HUES6 (cell line): ENCODE data around the gene CLHC1.
"Not testable (repeated sequence)": the region's sequence is repeated elsewhere in the genome, so short reads cannot be mapped to it uniquely, and the experiment has no call there.

Source experiments
- H3K27ac ChIP-seq: 2 replicates; pipeline ENCODE4 v1.7.0; 2013; ENCODE audit warnings: low read depth, mild to moderate bottlenecking, low read length, inconsistent platforms
- H3K27me3 ChIP-seq: 2 replicates; pipeline ENCODE4 v1.6.1; 2013; ENCODE audit warnings: low read length; ENCODE audit not compliant: control insufficient read depth, insufficient read depth
- H3K36me3 ChIP-seq: 2 replicates; pipeline ENCODE4 v1.6.1; 2013; ENCODE audit warnings: low read length; ENCODE audit not compliant: control insufficient read depth, insufficient read depth
- H3K4me1 ChIP-seq: 2 replicates; pipeline ENCODE4 v1.6.1; 2013; ENCODE audit warnings: low read length; ENCODE audit not compliant: control insufficient read depth, insufficient read depth
- H3K4me3 ChIP-seq: 2 replicates; pipeline ENCODE4 v1.5.1; 2013; ENCODE audit warnings: low read depth, low read length
- H3K9ac ChIP-seq: one replicate; pipeline ENCODE4 v1.6.1; 2013; ENCODE audit warnings: mild to moderate bottlenecking, low read length
- H3K9me3 ChIP-seq: 2 replicates; pipeline ENCODE4 v1.6.1; 2013; ENCODE audit warnings: low read depth, low read length; ENCODE audit not compliant: control insufficient read depth, insufficient read depth

The CLHC1 gene

GRCh38 chr2:55230551-55230950 lies 1.5 kb downstream of the CLHC1 start:
- Histone ChIP-seq H3K36me3 (peaks cover 30% of the 10 kb centered on the region), H3K4me3 (no peak overlapping the region), H3K9ac (no peak overlapping the region), H3K4me1 (peaks cover 8% of the 10 kb centered on the region), H3K27ac (no peak overlapping the region), H3K27me3 (no peaks in the 10 kb centered on the region), H3K9me3 (no peaks in the 10 kb centered on the region)

DNA sequence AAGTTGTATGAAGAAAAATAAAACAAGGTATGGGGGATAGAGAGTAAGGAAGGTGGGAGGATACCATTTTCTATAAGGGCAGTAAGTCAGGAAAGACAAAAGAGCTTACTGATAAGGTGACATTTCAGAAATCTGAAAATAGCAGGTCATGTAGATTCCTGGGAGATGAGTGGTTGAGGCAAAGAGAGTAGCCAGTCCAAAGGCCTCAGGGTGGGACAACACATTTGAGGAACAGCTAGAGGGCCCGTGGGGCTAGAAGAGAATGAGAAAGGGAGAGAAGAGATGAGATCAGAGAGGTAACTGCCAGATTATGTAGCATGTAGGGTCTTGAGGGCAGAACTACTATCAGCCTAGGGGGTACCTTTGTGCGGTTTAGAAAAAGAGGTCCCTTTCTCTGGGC lies 2.9 kb downstream of the CLHC1 start:
- Histone ChIP-seq H3K4me3 (no peak overlapping the region), H3K9ac (no peak overlapping the region), H3K9me3 (no peaks in the 10 kb centered on the region), H3K27ac (no peak overlapping the region), H3K4me1 (peaks cover 8% of the 10 kb centered on the region), H3K36me3 (peaks cover 17% of the 10 kb centered on the region), H3K27me3 (no peaks in the 10 kb centered on the region)

DNA sequence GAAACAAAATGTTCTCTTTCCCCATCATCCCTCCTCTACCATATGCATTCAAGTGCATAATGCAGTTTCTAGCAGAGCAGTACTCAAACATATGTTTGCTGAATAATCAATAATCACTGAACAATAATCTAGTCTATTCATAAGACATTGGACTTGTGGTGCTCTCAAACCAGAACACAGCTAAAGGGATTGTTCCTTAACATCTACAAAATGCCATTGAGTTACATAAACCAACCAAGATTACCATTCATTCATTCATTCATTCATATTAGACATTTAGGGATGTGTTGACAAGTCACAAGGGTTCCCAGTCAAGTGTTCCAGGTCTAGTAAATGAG lies 3.9 kb downstream of the CLHC1 start:
- no peaks in the 10 kb centered on the region for H3K27me3 ChIP-seq
- H3K4me3 ChIP-seq, result no peak overlapping the region
- no peaks in the 10 kb centered on the region for H3K9me3 ChIP-seq
- H3K27ac ChIP-seq, result no peak overlapping the region
- H3K4me1 ChIP-seq, result peaks cover 6% of the 10 kb centered on the region
- H3K9ac ChIP-seq, result no peak overlapping the region
- H3K36me3 ChIP-seq, result peaks cover 7% of the 10 kb centered on the region

DNA sequence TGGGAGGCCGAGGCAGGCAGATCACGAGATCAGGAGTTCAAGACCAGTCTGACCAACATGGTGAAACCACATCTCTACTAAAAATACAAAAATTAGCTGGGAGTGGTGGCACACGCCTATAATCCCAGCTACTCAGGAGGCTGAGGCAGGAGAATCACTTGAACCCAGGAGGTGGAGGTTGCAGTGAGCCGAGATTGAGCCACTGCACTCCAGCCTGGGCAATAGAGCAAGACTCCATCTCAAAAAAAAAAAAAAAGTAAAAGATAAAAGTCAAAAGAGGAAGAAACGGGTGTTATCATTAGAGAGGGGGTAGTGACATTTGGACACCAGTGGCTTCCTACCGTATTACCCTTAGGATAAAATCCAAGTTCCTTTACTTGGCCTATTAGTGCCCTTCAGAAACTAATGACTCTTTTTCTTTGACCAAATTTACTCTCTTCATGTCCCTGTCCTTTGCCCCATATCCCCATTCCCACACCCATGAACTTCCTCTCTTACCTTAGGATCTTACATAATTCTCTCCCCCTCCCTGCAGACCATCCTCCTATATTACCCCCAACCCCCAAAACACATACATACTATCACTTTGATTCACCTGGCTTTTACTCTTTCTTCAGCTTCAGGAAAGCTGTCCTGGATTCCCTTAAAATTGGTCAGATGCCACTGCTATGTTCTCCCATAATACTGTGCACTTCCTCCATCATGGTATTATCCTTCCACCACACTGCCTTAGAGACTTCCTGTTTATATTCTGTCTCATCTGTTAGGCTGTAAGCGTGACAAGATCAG lies 4.5 kb downstream of the CLHC1 start:
- not testable (repeated sequence) for H3K4me3 ChIP-seq, H3K36me3 ChIP-seq, H3K27me3 ChIP-seq, H3K9me3 ChIP-seq, H3K4me1 ChIP-seq, H3K9ac ChIP-seq, H3K27ac ChIP-seq

- Histone ChIP-seq H3K9me3 (no peaks in the 10 kb centered on the region), H3K4me3 (no peak overlapping the region), H3K27me3 (no peaks in the 10 kb centered on the region), H3K36me3 (no peaks in the 10 kb centered on the region), H3K9ac (no peak overlapping the region), H3K27ac (no peak overlapping the region), H3K4me1 (peaks cover 4% of the 10 kb centered on the region)
These were observed 6.5 kb downstream of the CLHC1 start for GRCh38 chr2:55225481-55226020.

DNA sequence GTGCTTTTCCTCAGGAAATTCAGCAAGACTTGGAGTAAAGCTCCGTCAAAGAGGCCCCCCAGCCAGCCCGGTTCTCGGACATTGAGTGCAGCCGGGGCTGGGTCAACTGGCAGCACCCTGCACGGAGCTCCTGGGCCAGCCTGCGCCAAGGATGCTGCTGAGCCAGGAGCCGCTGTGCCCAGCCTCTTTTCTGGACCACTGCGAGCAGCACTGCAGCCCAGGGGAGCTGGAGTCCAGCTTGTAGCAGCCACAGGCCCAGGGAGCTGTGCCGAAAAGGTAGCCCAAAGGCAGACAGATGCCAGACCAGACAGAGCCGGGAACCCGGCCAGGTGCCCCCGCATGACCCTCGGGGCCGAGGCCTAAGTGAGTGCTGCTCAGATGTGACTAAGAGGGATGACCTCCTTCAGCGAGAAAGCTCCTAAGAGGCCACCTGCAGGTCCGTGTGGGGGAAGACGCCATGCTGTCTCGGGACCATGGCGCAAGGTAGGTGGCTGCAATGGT lies 7.3 kb downstream of the CLHC1 start:
- H3K9me3 ChIP-seq, result no peaks in the 10 kb centered on the region
- H3K4me1 ChIP-seq, result peaks cover 4% of the 10 kb centered on the region
- H3K36me3 ChIP-seq, result no peaks in the 10 kb centered on the region
- no peaks in the 10 kb centered on the region for H3K27me3 ChIP-seq
- H3K9ac ChIP-seq, result no peak overlapping the region
- no peak overlapping the region for H3K27ac ChIP-seq
- H3K4me3 ChIP-seq, result no peak overlapping the region

DNA sequence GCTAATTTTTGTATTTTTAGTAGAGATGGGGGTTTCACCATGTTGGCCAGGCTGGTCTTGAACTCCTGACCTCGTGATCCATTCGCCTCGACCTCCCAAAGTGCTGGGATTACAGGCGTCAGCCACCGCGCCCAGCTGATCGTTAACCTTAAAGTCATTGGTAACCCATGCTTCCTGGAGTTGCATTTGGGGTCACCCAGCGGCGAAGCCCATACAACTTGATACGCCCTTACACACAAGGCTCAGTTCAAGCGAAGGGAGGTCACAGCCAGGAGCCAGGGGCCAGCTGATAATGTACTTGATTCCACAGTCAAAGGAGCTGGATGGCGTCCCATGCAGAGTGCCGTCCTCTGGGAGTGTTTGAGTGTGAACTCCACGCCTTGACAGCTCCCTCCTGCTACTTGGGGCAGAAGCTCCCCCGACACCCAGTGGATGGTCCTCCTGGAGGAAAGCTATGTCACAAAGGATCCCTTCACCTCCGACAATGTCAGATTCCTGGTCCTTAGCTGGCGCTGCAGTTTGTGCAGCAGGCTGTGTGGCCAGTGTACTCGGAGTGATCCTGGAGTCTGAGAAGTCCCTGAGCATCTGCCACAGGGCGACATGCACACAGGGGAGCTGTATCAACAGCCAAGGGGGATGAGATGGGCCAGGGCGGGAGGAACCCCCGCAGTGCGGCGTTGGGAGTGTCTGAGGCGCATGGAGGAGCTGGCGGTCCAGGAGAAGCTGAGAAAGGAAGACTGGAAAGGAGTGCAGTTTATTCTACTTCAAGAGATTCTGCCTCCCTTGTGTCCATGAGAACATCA lies 7.9 kb downstream of the CLHC1 start:
- Histone ChIP-seq H3K36me3 (no peaks in the 10 kb centered on the region), H3K4me3 (peak overlapping the region; percentile 72), H3K9me3 (no peaks in the 10 kb centered on the region), H3K27me3 (no peaks in the 10 kb centered on the region), H3K4me1 (peaks cover 4% of the 10 kb centered on the region), H3K9ac (peak overlapping the region; percentile 96), H3K27ac (no peak overlapping the region)

GRCh38 chr2:55213822-55214221 lies 18.3 kb downstream of the CLHC1 start:
- H3K4me3 ChIP-seq, result no peak overlapping the region
- H3K4me1 ChIP-seq, result peaks cover 6% of the 10 kb centered on the region
- H3K27ac ChIP-seq, result no peak overlapping the region
- no peaks in the 10 kb centered on the region for H3K36me3 ChIP-seq
- no peaks in the 10 kb centered on the region for H3K9me3 ChIP-seq
- no peaks in the 10 kb centered on the region for H3K27me3 ChIP-seq
- H3K9ac ChIP-seq, result no peak overlapping the region

- H3K9ac ChIP-seq, result no peak overlapping the region
- H3K27me3 ChIP-seq, result no peaks in the 10 kb centered on the region
These were observed 27.1 kb downstream of the CLHC1 start for GRCh38 chr2:55204950-55205349.

GRCh38 chr2:55204536-55204935 lies 27.6 kb downstream of the CLHC1 start:
- Histone ChIP-seq H3K9me3 (peaks cover 5% of the 10 kb centered on the region; the same call in 1 of the 2 replicates), H3K4me3 (no peak overlapping the region), H3K27me3 (no peaks in the 10 kb centered on the region), H3K4me1 (no peaks in the 10 kb centered on the region), H3K36me3 (0 out of 2 replicates have a peak, but pooled peaks cover 5% of the 10 kb centered on the region), H3K9ac (no peak overlapping the region), H3K27ac (no peak overlapping the region)

More at GRCh38 chr2:55204950-55205349, 27.1 kb downstream of the CLHC1 start:
- Histone ChIP-seq H3K27ac (no peak overlapping the region), H3K4me3 (no peak overlapping the region), H3K4me1 (no peaks in the 10 kb centered on the region), H3K36me3 (0 out of 2 replicates have a peak, but pooled peaks cover 5% of the 10 kb centered on the region), H3K9me3 (peaks cover 5% of the 10 kb centered on the region; the same call in 1 of the 2 replicates)

DNA sequence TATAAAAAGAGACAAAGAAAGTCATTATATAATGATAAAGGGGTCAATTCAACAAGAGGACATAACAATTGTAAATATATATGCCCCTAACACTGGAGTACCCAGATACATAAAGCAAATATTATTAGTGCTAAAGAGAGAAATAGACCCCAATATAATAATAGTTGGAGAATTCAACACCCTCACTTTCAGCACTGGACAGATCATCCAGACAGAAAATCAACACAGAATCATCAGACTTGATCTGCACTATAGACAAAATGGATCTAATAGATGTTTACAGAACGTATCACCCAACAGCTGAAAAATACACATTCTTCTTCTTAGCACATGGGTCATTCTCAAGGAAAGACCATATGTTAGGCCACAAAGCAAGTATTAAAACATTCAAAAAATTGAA lies 31.7 kb downstream of the CLHC1 start:
- H3K9me3 ChIP-seq, result peaks cover 5% of the 10 kb centered on the region; the same call in 1 of the 2 replicates
- 0 out of 2 replicates have a peak, but pooled peaks cover 7% of the 10 kb centered on the region for H3K36me3 ChIP-seq
- H3K9ac ChIP-seq, result no peak overlapping the region
- no peak overlapping the region for H3K27ac ChIP-seq
- no peaks in the 10 kb centered on the region for H3K4me1 ChIP-seq
- no peak overlapping the region for H3K4me3 ChIP-seq
- H3K27me3 ChIP-seq, result no peaks in the 10 kb centered on the region
